Activated CD8-positive, alpha-beta memory T cell treated with anti-CD3 and anti-CD28 coated beads, Interleukin-2, amount 10 ng/mL, durations not matched to agents 7 days and 5 days (primary cell): ENCODE results near the gene GALNT10. TPM values are rescaled to one million over a fixed set of nuclear protein-coding genes. Genes with fewer than 3 reads are reported as not detected.

Experiments used
- ATAC-seq: fragments of 150-1000 bp; cut with Tn5 transposase; one replicate; pipeline ENCODE4 v1.10.0; 2021; ENCODE audit warnings: moderate library complexity
- CTCF ChIA-PET: fragments of 350-600 bp; sonication (Branson Sonifier 250); formaldehyde crosslinking; loops from one replicate; lab custom pipeline; 2021; ENCODE audit warnings: antibody characterized with exemption; lab: Charles Lee
- DNase-seq: peaks from one replicate; pipeline ENCODE4 v3.0.0-alpha.2; 2020
- H3K27ac Mint-ChIP-seq: one replicate; pipeline ENCODE4 v1.8.0; 2021; ENCODE audit warnings: mild to moderate bottlenecking, mixed read lengths
- H3K27me3 Mint-ChIP-seq: one replicate; pipeline ENCODE4 v1.8.0; 2021; ENCODE audit warnings: mixed read lengths
- H3K36me3 Mint-ChIP-seq: one replicate; pipeline ENCODE4 v1.8.0; 2021; ENCODE audit warnings: mild to moderate bottlenecking, mixed read lengths
- H3K4me1 Mint-ChIP-seq: one replicate; pipeline ENCODE4 v1.8.0; 2021; ENCODE audit warnings: mixed read lengths
- H3K4me3 Mint-ChIP-seq: one replicate; pipeline ENCODE4 v1.8.0; 2021; ENCODE audit warnings: mild to moderate bottlenecking, moderate library complexity, mixed read lengths
- H3K9me3 Mint-ChIP-seq: one replicate; pipeline ENCODE4 v1.8.0; 2022; ENCODE audit warnings: low read depth, mixed read lengths
- total RNA-seq, 2 experiments: library from RNA; stranded (reverse); gene quantifications; one replicate each; pipeline ENCODE4 v1.2.3, GENCODE V29; 2021

The GALNT10 gene
- total RNA-seq, 2 experiments from 2014 or later, result 28.4 to 34.8 TPM

GRCh38 chr5:154236011-154236410 is 45.5 kb downstream of the GALNT10 start:
- Mint-ChIP-seq H3K9me3 (no peaks in the 10 kb centered on the region), H3K27ac (no peak overlapping the region), H3K4me3 (no peak overlapping the region), H3K36me3 (peaks cover 1% of the 10 kb centered on the region), H3K4me1 (peaks cover 44% of the 10 kb centered on the region), H3K27me3 (no peaks in the 10 kb centered on the region)
- no peak for DNase-seq
- no peak for ATAC-seq
- CTCF ChIA-PET, result interaction anchor here (0.8 to 3.9 kb wide), 13 partner anchors 10 to 261 kb away, joined by 3 to 43 read pairs (median 6); partner anchors contain the start of gene GALNT10

- Mint-ChIP-seq H3K27me3 (no peaks in the 10 kb centered on the region), H3K27ac (no peak overlapping the region), H3K4me3 (no peak overlapping the region), H3K9me3 (no peaks in the 10 kb centered on the region), H3K36me3 (no peaks in the 10 kb centered on the region), H3K4me1 (peaks cover 42% of the 10 kb centered on the region)
- DNase-seq, result no peak
- ATAC-seq, result peak; percentile 49
- CTCF ChIA-PET, result interaction anchor here (0.6 to 3.9 kb wide), 22 partner anchors 11 to 261 kb away, joined by 3 to 43 read pairs (median 4); partner anchors contain the start of gene GALNT10
Observed at GRCh38 chr5:154236536-154237375, 46.2 kb downstream of the GALNT10 start.

- no peak for ATAC-seq
- H3K4me3 Mint-ChIP-seq, result no peak overlapping the region
- CTCF ChIA-PET, result interaction anchor here (0.6 to 3.9 kb wide), 18 partner anchors 11 to 262 kb away, joined by 3 to 43 read pairs (median 4); partner anchors contain the start of gene GALNT10
Observed at GRCh38 chr5:154237376-154237743, 46.8 kb downstream of the GALNT10 start.

GRCh38 chr5:154237946-154238345 is 47.4 kb downstream of the GALNT10 start:
- no peak overlapping the region for H3K27ac Mint-ChIP-seq
- peaks cover 40% of the 10 kb centered on the region for H3K4me1 Mint-ChIP-seq
- H3K4me3 Mint-ChIP-seq, result no peak overlapping the region
- DNase-seq (no peak), ATAC-seq (no peak)
- H3K27me3 Mint-ChIP-seq, result no peaks in the 10 kb centered on the region
- H3K9me3 Mint-ChIP-seq, result no peaks in the 10 kb centered on the region
- CTCF ChIA-PET, result interaction anchor here (1.0 to 3.7 kb wide), 8 partner anchors 17 to 167 kb away, joined by 3 to 43 read pairs (median 6); partner anchors contain the start of gene GALNT10
- H3K36me3 Mint-ChIP-seq, result no peaks in the 10 kb centered on the region

More at GRCh38 chr5:154237376-154237743, 46.8 kb downstream of the GALNT10 start:
- Mint-ChIP-seq H3K9me3 (no peaks in the 10 kb centered on the region), H3K27ac (no peak overlapping the region), H3K27me3 (no peaks in the 10 kb centered on the region), H3K4me1 (peaks cover 40% of the 10 kb centered on the region), H3K36me3 (no peaks in the 10 kb centered on the region)
- DNase-seq, result no peak

- CTCF ChIA-PET, result interaction anchor here (3.7 kb wide), 1 partner anchor 167 kb away, joined by 43 read pairs; no protein-coding TSS in a partner anchor
- Mint-ChIP-seq H3K4me1 (peaks cover 31% of the 10 kb centered on the region), H3K9me3 (no peaks in the 10 kb centered on the region), H3K27me3 (no peaks in the 10 kb centered on the region), H3K4me3 (no peak overlapping the region), H3K27ac (no peak overlapping the region), H3K36me3 (no peaks in the 10 kb centered on the region)
- ATAC-seq, result no peak
- no peak for DNase-seq
Observed at GRCh38 chr5:154238776-154239481, 48.4 kb downstream of the GALNT10 start.

GRCh38 chr5:154240595-154240994 is 50.1 kb downstream of the GALNT10 start:
- no peaks in the 10 kb centered on the region for H3K36me3 Mint-ChIP-seq
- H3K4me3 Mint-ChIP-seq, result no peak overlapping the region
- no peaks in the 10 kb centered on the region for H3K27me3 Mint-ChIP-seq
- DNase-seq, result no peak
- CTCF ChIA-PET, result no interaction called here
- ATAC-seq, result no peak
- peaks cover 22% of the 10 kb centered on the region for H3K4me1 Mint-ChIP-seq
- H3K27ac Mint-ChIP-seq, result no peak overlapping the region
- no peaks in the 10 kb centered on the region for H3K9me3 Mint-ChIP-seq

- Mint-ChIP-seq H3K36me3 (no peaks in the 10 kb centered on the region), H3K9me3 (no peaks in the 10 kb centered on the region), H3K4me3 (no peak overlapping the region), H3K27me3 (no peaks in the 10 kb centered on the region), H3K27ac (no peak overlapping the region), H3K4me1 (peaks cover 18% of the 10 kb centered on the region)
- DNase-seq (no peak), ATAC-seq (no peak)
- CTCF ChIA-PET, result no interaction called here
Observed at GRCh38 chr5:154241021-154241420, 50.5 kb downstream of the GALNT10 start.

- CTCF ChIA-PET, result interaction anchor here (1.9 kb wide), 1 partner anchor 170 kb away, joined by 3 read pairs; no protein-coding TSS in a partner anchor
- ATAC-seq (no peak), DNase-seq (no peak)
- no peak overlapping the region for H3K27ac Mint-ChIP-seq
- H3K36me3 Mint-ChIP-seq, result no peaks in the 10 kb centered on the region
- no peaks in the 10 kb centered on the region for H3K27me3 Mint-ChIP-seq
- no peaks in the 10 kb centered on the region for H3K9me3 Mint-ChIP-seq
- H3K4me3 Mint-ChIP-seq, result no peak overlapping the region
- peaks cover 6% of the 10 kb centered on the region for H3K4me1 Mint-ChIP-seq
Observed at GRCh38 chr5:154242442-154242841, 51.9 kb downstream of the GALNT10 start.

- Mint-ChIP-seq H3K36me3 (no peaks in the 10 kb centered on the region), H3K4me3 (no peak overlapping the region), H3K4me1 (peaks cover 2% of the 10 kb centered on the region), H3K27ac (no peak overlapping the region), H3K27me3 (no peaks in the 10 kb centered on the region), H3K9me3 (no peaks in the 10 kb centered on the region)
- ATAC-seq, result no peak
- DNase-seq, result no peak
- CTCF ChIA-PET, result interaction anchor here (1.9 kb wide), 1 partner anchor 171 kb away, joined by 3 read pairs; no protein-coding TSS in a partner anchor
Observed at GRCh38 chr5:154242964-154243376, 52.4 kb downstream of the GALNT10 start.

GRCh38 chr5:154243736-154244135 is 53.2 kb downstream of the GALNT10 start:
- no peaks in the 10 kb centered on the region for H3K9me3 Mint-ChIP-seq
- no peak for DNase-seq
- H3K27me3 Mint-ChIP-seq, result no peaks in the 10 kb centered on the region
- H3K27ac Mint-ChIP-seq, result no peak overlapping the region
- no peak for ATAC-seq
- no peak overlapping the region for H3K4me3 Mint-ChIP-seq
- peaks cover 2% of the 10 kb centered on the region for H3K4me1 Mint-ChIP-seq
- CTCF ChIA-PET, result interaction anchor here (1.9 kb wide), 1 partner anchor 171 kb away, joined by 3 read pairs; no protein-coding TSS in a partner anchor
- H3K36me3 Mint-ChIP-seq, result no peaks in the 10 kb centered on the region

- H3K4me3 Mint-ChIP-seq, result no peak overlapping the region
- H3K27ac Mint-ChIP-seq, result no peak overlapping the region
- CTCF ChIA-PET, result no interaction called here
- ATAC-seq (no peak), DNase-seq (no peak)
- H3K9me3 Mint-ChIP-seq, result no peaks in the 10 kb centered on the region
- no peaks in the 10 kb centered on the region for H3K36me3 Mint-ChIP-seq
- H3K27me3 Mint-ChIP-seq, result no peaks in the 10 kb centered on the region
- peaks cover 2% of the 10 kb centered on the region for H3K4me1 Mint-ChIP-seq
Observed at GRCh38 chr5:154244476-154244875, 53.9 kb downstream of the GALNT10 start.

- H3K9me3 Mint-ChIP-seq, result peaks cover 8% of the 10 kb centered on the region
- H3K36me3 Mint-ChIP-seq, result peaks cover 14% of the 10 kb centered on the region
- ATAC-seq (no peak), DNase-seq (no peak)
- H3K27ac Mint-ChIP-seq, result no peak overlapping the region
- H3K4me1 Mint-ChIP-seq, result peaks cover 2% of the 10 kb centered on the region
- H3K27me3 Mint-ChIP-seq, result no peaks in the 10 kb centered on the region
- CTCF ChIA-PET, result no interaction called here
- no peak overlapping the region for H3K4me3 Mint-ChIP-seq
Observed at GRCh38 chr5:154248691-154249090, 58.2 kb downstream of the GALNT10 start.

- Mint-ChIP-seq H3K4me1 (no peaks in the 10 kb centered on the region), H3K9me3 (peaks cover 9% of the 10 kb centered on the region), H3K27me3 (no peaks in the 10 kb centered on the region), H3K4me3 (no peak overlapping the region), H3K27ac (no peak overlapping the region), H3K36me3 (peaks cover 20% of the 10 kb centered on the region)
- ATAC-seq, result no peak
- CTCF ChIA-PET, result no interaction called here
- DNase-seq, result no peak
Observed at GRCh38 chr5:154249826-154250225, 59.3 kb downstream of the GALNT10 start.
